DOHH2 (cell line): Measurements from ENCODE around the gene OSBPL1A.

ENCODE experiments used
- CTCF ChIP-seq: fragments of 200-600 bp; sonication (generic); IDR thresholded peaks from one replicate; pipeline ENCODE4 v1.5.1; 2014; ENCODE audit warnings: antibody characterized with exemption, mild to moderate bottlenecking, low read depth, low read length; ENCODE audit not compliant: poor library complexity, severe bottlenecking
- EZH2phosphoT487 ChIP-seq: fragments of 200-600 bp; sonication (generic); IDR thresholded peaks from 2 replicates; pipeline ENCODE4 v1.6.1; 2017; ENCODE audit warnings: borderline replicate concordance, mild to moderate bottlenecking, antibody characterized with exemption, low read length, moderate library complexity, mixed read lengths

GRCh38 chr18:24121625-24122024 is 276.0 kb downstream of the OSBPL1A start:
- TF ChIP-seq CTCF, result no peak
- no peak for TF ChIP-seq EZH2phosphoT487
